ENCODE data around the gene CPM. TPM values are rescaled to one million over a fixed set of nuclear protein-coding genes. Genes with fewer than 3 reads are reported as not detected.

CPM gene
- total RNA-seq, 1 donor from 2014 or later, result 2.2 TPM

DNA sequence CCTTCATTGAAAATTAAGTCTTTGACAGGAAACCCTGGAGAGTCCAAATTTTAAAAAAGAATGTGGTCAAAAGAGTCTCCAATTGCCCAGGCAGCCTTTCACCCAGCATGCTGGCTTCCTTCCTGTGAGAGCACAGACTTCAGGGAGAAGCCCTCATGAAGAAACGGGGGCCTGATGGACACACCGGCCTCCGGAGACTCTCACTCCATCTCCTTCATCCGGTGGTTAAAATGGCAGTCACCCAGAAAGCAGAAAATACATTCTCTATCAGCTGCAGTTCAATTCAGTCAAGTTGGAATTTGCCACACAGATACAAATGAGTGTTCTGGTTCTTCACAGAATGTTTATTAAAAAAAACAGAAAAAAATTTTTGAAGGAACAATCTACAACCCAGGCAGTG is 56.5 kb downstream of the CPM start:
- DNase-seq, result no peak

- no peak for DNase-seq
Measured at GRCh38 chr12:68873316-68873715, 59.7 kb downstream of the CPM start.

DNA sequence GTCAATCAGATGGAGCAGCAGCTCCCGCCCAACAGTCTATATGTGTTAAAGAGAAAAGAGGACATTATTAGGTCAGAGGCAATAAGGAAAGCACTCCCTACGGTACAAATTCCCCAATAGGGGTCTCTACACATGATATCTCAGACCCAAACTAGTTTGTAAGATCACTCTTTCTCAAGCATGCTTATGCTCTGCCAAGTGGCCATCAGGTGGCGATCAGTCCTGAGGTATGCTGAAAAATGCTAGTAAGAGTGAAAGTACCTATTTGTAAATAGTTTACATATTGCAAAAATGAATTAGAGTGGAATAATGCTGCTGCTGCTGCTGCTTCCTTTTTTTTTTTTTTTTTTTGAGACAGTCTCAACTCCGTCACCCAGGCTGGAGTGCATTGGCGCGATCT is 61.0 kb downstream of the CPM start:
- peak; percentile 30 for DNase-seq

DNA sequence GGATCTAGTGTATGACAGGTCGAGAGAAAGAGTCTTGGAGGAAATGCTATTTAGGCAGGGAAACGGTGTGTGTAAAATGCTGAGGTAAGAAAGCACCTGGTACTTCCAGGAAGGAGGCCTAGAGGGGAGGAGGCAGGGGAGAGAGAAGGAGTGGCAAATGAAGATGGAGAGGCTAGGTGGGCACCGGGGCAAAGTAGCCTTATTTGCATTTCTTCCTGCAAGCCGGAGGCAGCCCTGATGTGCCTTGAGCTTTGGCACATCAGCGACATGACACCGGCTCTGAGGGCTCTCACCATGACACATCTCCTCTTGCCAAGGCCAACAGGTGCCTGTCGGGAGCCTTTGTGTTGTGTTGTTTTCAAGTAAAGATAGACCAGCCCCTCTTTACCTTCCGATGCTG is 61.6 kb downstream of the CPM start:
- DNase-seq, result no peak

GRCh38 chr12:68870443-68870842 is 62.5 kb downstream of the CPM start:
- DNase-seq, result no peak

DNA sequence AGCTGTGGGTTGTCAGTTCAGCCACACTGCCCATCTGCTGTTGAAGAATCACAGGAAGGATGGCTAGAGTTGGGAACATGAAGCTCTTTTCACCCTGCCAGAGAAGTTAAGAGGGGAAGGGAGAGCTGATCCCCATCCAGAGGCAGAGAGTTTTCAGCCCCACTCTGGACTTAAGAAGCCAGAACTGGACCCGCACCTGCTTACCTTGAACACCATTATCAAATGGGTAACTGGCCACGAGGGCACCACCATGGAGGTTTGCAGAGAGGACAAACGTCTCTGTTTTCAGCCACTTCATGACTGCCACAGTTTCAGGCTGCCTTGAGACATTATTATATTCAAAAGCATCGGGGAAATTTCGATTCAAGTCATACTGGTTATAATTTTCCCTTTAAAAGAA is 63.0 kb downstream of the CPM start:
- no peak for DNase-seq

DNA sequence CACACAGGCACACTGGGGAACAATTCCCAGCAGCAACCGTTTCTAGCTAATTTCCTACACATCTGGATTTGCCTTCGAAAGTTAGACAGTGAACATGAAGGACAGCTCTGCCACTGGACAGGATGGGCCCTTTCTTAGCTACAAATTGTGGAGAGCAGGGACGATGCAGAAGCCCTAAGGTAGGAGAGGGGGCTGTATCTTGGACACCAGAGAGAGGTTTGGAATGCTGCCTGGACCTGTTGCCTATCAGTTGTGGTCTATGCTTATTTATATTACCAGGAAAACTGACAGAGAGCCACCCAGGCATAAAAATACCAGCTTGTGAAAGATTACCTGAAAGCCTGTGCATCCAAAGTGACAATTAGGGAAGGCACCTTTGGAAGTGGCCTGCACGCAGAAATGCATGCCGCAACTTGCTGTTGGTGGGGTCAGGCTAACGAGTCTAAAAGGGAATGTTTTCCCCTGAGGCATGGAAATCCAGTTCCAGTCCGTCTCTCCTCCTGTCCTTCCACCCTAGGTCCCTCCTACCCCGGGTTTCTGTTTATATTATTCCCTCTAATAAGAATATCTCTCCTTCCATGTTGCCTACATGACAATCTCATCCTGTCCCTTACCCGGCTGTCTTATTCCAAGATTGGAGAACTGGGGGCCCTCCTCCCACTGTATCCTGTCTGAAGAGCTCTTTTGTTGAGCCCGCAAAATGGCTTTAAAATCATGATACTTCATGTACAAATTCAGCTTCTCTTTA is 64.8 kb downstream of the CPM start:
- DNase-seq, result no peak

DNA sequence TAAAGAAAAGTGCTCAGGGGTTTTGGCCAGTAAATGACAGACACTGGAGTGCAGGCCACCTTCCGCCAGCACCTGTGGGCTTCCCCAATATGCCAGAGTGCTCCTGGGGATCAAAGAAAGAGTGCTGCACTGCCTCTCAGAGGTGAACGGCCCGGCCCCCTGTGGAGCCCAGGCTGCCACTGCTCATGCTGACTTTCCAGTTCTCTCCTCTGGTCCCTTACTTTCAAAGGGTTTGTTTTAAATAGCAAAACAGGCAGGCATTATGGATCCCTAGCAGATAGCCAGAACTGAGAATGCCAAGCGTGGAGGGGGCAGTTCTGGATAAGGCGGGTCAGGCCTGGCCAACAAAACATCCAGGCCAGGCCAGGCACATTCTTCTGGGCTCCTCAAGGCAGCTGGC is 65.4 kb downstream of the CPM start:
- DNase-seq, result no peak

DNA sequence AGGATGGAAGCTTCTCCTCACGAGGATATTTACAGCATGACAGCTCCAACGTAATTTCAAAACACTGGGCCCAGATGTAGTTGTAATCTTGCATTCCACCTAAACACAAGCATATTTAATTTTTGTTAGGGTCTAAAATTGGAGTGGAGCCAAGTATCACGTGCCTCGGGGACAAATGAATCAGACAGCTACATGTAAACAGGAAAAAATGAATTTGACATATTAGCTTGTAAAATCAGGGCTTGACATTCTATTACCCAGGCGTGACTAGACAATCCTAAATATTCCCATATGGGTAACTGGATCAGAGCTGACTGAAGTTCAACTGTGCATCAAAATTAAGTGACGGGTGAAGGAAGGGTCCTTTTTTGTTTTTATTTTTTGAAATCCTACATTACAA is 66.0 kb downstream of the CPM start:
- no peak for DNase-seq

DNA sequence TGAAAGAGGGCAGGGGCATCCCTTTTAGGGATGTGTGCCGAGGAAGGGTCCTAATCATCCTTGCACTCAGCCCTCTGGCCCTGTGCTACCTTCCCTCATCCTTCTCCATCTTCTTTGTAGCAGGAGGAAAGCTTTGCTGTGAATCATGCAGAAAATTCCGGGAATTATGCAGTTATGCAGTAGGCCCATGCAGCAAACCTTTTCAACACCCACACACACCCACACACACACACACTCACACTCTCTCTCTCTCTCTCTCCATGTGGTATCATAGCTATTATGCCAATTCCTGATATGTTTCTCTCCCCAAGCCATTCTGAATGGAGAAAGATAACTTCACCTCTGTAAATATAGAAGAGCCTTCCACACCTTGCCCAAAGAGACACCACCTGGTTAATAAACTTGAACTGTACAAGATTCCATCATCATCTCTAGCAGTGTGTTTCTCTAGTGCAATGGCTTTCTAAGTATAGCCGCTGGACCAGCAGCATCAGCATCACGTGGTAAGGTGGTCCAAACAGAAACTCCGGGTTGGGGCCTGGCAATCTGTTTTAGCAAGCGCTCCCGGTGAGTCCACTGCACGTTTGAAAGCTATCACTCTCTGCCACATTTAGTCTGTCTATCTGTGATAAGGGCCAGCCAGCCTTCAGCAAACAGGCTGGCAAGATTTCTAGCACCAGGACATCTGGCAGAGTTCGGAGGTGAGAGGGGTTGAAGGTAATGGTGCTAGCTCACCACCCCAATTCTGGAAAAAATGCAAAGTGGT is 67.4 kb downstream of the CPM start:
- no peak for DNase-seq

- no peak for DNase-seq
Measured at GRCh38 chr12:68864604-68865003, 68.4 kb downstream of the CPM start.

GRCh38 chr12:68863886-68864454 is 69.0 kb downstream of the CPM start:
- peak; percentile 64 for DNase-seq

DNA sequence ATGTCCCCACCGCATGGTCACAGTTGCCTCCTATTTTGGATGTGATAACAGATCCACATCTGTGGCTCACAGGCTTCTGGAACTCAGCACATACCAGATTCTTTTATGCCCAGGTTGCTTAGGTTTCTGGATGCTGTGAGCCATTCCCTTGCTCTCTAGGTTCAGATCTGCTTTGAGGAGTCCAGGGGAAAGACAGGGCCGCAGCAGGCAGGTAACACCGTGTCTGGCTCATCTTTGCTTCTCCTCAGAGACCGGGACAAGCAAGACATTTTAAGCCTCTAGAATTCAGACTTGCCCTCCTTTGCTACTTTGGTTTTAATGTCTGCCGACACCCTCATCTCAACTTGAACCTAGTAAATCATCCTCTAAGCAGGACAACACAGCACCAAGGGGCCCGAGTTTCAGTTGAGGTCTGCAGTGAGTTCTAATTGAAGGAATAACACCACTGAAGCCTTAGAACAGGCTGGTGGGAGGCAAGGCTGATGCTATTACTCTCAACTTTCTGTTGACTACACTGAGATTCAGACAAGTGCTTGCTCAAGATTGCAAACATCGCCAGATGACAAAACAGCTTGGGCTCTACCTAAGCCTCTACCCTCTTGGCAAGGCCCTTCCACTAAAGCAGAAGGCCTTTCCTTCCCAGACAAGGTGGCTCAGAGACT is 69.7 kb downstream of the CPM start:
- no peak for DNase-seq

DNA sequence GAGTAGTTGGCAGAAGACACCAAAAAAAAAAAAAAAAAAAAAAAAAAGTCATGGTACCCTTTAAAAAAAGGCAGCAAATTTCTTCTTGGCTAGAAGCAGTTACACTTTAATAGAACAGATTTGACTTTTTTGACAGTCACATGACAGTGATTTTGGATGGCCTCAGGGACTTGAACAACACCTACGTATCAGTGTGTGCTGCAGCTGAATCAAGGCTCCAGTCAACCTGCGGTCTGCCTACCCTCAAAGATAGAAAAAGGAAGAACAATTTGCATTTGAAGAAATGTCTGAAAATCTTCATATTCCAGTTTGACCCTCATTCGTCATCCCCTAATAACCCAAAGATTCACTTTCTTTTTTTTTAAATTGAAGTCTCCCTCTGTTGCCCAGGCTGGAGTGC is 71.1 kb downstream of the CPM start:
- DNase-seq, result no peak

- DNase-seq, result no peak
Measured at GRCh38 chr12:68856510-68856909, 76.5 kb downstream of the CPM start.

GRCh38 chr12:68855771-68856170 is 77.2 kb downstream of the CPM start:
- no peak for DNase-seq

GRCh38 chr12:68855111-68855510 is 77.9 kb downstream of the CPM start:
- DNase-seq, result no peak

DNA sequence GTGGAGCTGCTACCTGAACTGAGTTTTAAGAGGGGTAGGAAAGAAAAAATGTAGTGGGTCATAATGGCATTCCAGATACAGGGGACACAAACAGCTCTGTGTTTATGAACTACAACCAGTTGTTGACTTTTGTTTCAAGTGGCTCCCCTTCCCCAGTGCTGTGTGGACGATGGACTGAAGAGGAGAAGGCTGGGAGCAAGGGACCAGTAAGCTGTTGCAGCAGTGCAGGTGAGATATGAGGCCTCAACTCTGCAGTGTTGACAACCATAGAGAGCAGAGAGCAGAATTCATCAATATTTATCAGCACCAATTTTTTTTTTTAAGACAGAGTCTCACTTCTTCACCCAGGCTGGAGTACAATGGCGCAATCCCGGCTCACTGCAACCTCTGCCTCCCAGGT is 78.4 kb downstream of the CPM start:
- DNase-seq, result no peak

GRCh38 chr12:68854078-68854468 is 78.9 kb downstream of the CPM start:
- DNase-seq, result no peak

GRCh38 chr12:68853396-68854077 is 79.4 kb downstream of the CPM start:
- DNase-seq, result no peak

- DNase-seq, result no peak
Measured at GRCh38 chr12:68851592-68852306, 81.2 kb downstream of the CPM start.

- no peak for DNase-seq
Measured at GRCh38 chr12:68850390-68850789, 82.6 kb downstream of the CPM start.
